T-helper 1 cell treated with Interleukin-12 subunit alpha and Interleukin-12 subunit beta and Interleukin-4 antibody, amounts not matched to agents 30 ng/mL and 1 ng/mL, for 36 hours (primary cell): Measurements from ENCODE around the gene GADD45GIP1. TPM values are rescaled to one million over a fixed set of nuclear protein-coding genes. Genes with fewer than 3 reads are reported as not detected.
"Not testable (repeated sequence)": the region's sequence is repeated elsewhere in the genome, so short reads cannot be mapped to it uniquely, and the experiment has no call there.

Source experiments
- intact Hi-C: fragments of 100-400 bp; cut with micrococcal nuclease; formaldehyde crosslinking; loops from one replicate; pipeline ENCODE4 v1.15.1; 2024
- total RNA-seq: library from RNA; stranded (reverse); gene quantifications from 2 replicates; pipeline ENCODE4 v1.2.3, GENCODE V29; 2022

GADD45GIP1 gene
- total RNA-seq, 1 donor from 2014 or later: 16.6 TPM

- intact Hi-C loops: not testable (repeated sequence)
Observed at GRCh38 chr19:12915860-12916259, 41.2 kb downstream of the GADD45GIP1 start.

- intact Hi-C loops: loop anchor here (1.0 kb wide), 1 partner anchor 23 kb away; the partner anchor contains the start of gene GCDH
Observed at GRCh38 chr19:12913851-12914690, 43.0 kb downstream of the GADD45GIP1 start.

DNA sequence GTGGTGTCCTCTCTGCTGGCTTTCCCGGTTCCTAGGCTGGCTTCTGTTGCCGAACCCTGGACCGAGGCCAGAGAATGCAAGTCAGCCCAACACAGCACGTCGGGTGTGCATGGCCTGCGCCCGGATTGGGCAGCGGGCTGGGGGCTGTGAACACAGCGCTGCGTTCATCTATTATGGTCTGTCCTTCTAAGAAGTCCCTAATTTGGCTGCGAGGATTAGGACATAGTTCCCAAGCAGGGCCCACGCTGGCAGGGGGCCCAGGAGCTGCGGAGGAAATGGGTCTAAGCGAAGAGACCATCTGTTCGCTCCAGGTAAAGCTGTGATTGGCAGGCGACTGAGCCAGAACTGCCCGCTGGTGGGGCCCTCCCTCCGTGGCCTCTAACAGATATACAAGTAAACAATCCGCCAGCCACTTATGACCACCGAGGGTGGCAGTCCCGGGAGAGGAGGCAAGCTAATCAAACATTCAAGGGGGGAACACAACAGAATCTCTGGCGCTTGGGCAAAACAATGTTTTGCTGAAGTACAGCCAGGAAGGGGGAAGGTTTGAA is 43.9 kb downstream of the GADD45GIP1 start:
- intact Hi-C loops: no loop called here

DNA sequence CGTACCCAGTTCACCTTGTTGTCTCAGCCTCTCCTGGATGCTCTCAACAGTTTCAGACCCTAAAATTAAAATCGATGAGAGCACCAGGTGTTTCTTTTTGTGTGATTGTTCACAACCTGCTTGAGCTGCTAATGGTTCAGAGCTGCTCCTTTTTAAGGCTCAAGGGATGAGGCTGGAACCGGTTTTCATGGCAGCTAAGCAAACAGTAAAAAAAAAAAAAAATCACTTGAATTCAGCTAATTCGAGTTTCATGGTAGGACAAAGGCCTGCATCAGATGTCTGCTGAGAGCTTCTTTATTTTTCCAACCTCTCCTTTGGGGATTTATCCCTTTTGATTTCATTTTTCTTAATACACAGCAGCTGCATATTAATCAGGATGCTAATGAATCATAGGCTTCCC is 44.5 kb downstream of the GADD45GIP1 start:
- intact Hi-C loops: no loop called here

DNA sequence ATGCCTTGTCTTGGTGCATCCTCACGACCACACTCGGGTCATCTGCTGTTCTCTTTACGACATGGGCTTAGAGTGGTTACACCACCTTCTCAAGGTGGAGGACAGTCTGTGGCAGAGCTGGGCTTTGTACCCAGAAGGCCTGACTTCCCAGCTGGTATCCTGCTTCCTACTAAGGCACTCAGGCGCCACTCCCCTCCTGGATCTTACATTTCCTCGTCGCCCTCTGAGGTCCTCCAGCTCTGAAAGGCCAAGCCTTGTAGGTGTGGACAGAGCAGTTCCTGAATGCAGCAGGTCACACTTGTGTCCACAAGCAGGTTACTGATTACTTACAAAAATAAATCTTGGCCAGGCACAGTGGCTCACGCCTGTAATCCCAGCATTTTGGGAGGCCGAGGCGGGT is 49.9 kb downstream of the GADD45GIP1 start:
- intact Hi-C loops: no loop called here

Other genes with a start within 250 kb of the GADD45GIP1 start
- gene TNPO2, start 233.3 kb downstream of the GADD45GIP1 start, total RNA-seq: 86.1 and 87.4 TPM in 2 replicates
- 180 and 185 TPM in 2 replicates for gene TRIR, start 222.5 kb downstream of the GADD45GIP1 start, total RNA-seq
- 66.7 and 69.3 TPM in 2 replicates for gene GET3, start 219.7 kb downstream of the GADD45GIP1 start, total RNA-seq
- gene BEST2, start 205.4 kb downstream of the GADD45GIP1 start, total RNA-seq: 0.10 TPM in 1 of 2 replicates, not detected in the other
- gene HOOK2, start 181.7 kb downstream of the GADD45GIP1 start, total RNA-seq: 16.5 and 17.9 TPM in 2 replicates
- gene JUNB, start 165.7 kb downstream of the GADD45GIP1 start, total RNA-seq: 309 and 316 TPM in 2 replicates
- 300 and 302 TPM in 2 replicates for gene PRDX2, start 155.4 kb downstream of the GADD45GIP1 start, total RNA-seq
- gene THSD8, start 155.2 kb downstream of the GADD45GIP1 start, total RNA-seq: 13.0 and 24.6 TPM in 2 replicates
- gene RNASEH2A, start 150.6 kb downstream of the GADD45GIP1 start, total RNA-seq: 24.3 and 30.5 TPM in 2 replicates
- gene RTBDN, start 122.6 kb downstream of the GADD45GIP1 start, total RNA-seq: not detected in 2 replicates
- 0.49 and 1.1 TPM in 2 replicates for gene MAST1, start 118.7 kb downstream of the GADD45GIP1 start, total RNA-seq
- gene DNASE2, start 75.8 kb downstream of the GADD45GIP1 start, total RNA-seq: 29.5 and 32.6 TPM in 2 replicates
- 0.22 and 0.41 TPM in 2 replicates for gene KLF1, start 70.0 kb downstream of the GADD45GIP1 start, total RNA-seq
- 48.0 and 49.5 TPM in 2 replicates for gene GCDH, start 66.1 kb downstream of the GADD45GIP1 start, total RNA-seq
- 1.9 and 2.8 TPM in 2 replicates for gene SYCE2, start 37.9 kb downstream of the GADD45GIP1 start, total RNA-seq
- gene FARSA, start 23.5 kb downstream of the GADD45GIP1 start, total RNA-seq: 108 and 117 TPM in 2 replicates
- 1,347 and 1,385 TPM in 2 replicates for gene CALR, start 18.6 kb downstream of the GADD45GIP1 start, total RNA-seq
- gene RAD23A, start 11.4 kb downstream of the GADD45GIP1 start, total RNA-seq: 113 and 115 TPM in 2 replicates
- gene DAND5, start 12.4 kb upstream of the GADD45GIP1 start, total RNA-seq: 0.10 TPM in 1 of 2 replicates, not detected in the other
- gene NFIX, start 38.3 kb upstream of the GADD45GIP1 start, total RNA-seq: 0.96 and 1.1 TPM in 2 replicates
- gene LYL1, start 145.6 kb upstream of the GADD45GIP1 start, total RNA-seq: 3.6 and 4.2 TPM in 2 replicates
- gene TRMT1, start 159.5 kb upstream of the GADD45GIP1 start, total RNA-seq: 65.6 and 66.5 TPM in 2 replicates
- 79.6 and 84.4 TPM in 2 replicates for gene NACC1, start 161.0 kb upstream of the GADD45GIP1 start, total RNA-seq
- 51.3 and 52.9 TPM in 2 replicates for gene STX10, start 193.2 kb upstream of the GADD45GIP1 start, total RNA-seq
- 248 and 253 TPM in 2 replicates for gene IER2, start 193.2 kb upstream of the GADD45GIP1 start, total RNA-seq